ENCODE results near the gene RAP1A. TPM values are rescaled to one million over a fixed set of nuclear protein-coding genes. Genes with fewer than 3 reads are reported as not detected.
A peak's percentile ranks its signal among the peaks of the same experiment; 100 is the strongest.

RAP1A gene
- total and polyA plus RNA-seq, 4 donors = 14.2 to 31.4 (median 25.8) TPM

DNA sequence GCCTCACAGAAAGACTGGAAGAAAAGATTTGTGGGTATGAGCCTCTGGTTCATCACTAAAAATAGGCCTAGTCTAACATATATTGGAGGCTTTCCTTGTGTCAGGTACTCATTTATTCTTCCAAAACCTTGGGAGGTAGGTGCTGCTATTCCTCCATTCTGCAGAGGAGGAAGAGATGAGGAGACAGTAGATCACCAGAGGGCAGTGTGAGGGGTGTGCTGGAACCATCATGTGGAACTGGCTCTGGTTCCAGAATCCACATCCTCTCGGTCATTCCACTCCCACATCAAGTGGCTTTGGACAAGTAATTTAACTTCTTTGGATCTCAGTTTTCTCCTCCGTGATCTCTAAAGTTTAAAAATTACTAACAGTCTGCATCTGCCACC lies 127.0 kb downstream of the RAP1A start:
- H3K9ac ChIP-seq (ENCODE audit: low read depth in 1 of 2, low read length in 2 of 2) = no peak overlapping the region
- no peak overlapping the region for H3K4me3 ChIP-seq (ENCODE audit: low read depth in 1 of 3, low read length in 3 of 3)
- H3K4me1 ChIP-seq (ENCODE audit: control insufficient read depth in 4 of 4, insufficient read depth in 4 of 4, low read length in 3 of 4) = no peaks in the 10 kb centered on the region
- H3K36me3 ChIP-seq (ENCODE audit: control insufficient read depth in 4 of 4, insufficient read depth in 3 of 4, low read depth in 1 of 4, low read length in 3 of 4) = no peaks in the 10 kb centered on the region
- TF ChIP-seq NR2F2 (IDR thresholded peaks at IDR 0.05) (no peak), RXRA (IDR thresholded peaks at IDR 0.05) (peak; percentile 15 to 50)
- H3K27me3 ChIP-seq (ENCODE audit: control insufficient read depth in 4 of 4, insufficient read depth in 4 of 4, low read length in 3 of 4) = no peaks in the 10 kb centered on the region
- DNase-seq (ENCODE audit: low spot score) = no peak
- H3K27ac ChIP-seq (ENCODE audit: low read depth in 1 of 2, low read length in 2 of 2) = no peak overlapping the region
- 82% methylated on average over 2 of the region's 2 CpGs for WGBS
- no peaks in the 10 kb centered on the region for H3K9me3 ChIP-seq (ENCODE audit: control insufficient read depth in 4 of 4, low read length in 3 of 4)

DNA sequence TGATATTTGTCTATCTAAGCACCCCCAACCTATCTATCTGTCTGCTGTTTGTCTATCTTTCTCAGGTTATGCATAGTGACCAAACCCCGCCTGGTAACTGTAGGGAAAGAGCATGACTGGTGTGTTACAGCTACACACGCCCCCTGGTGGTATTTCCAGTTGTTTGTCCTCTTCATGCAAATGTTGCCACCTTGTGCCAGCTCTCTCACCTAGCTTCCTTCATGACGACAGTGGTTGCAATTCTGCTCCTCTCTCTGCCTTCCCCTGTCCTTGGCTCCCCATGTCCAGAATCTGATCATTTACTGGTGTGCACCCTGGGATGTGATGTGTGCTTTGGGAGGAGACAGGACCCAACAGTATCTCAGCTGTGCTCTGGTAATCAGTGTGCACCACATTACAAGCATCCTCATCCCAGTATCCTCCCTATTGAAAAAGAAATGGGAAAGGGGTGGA lies 127.7 kb downstream of the RAP1A start:
- H3K9me3 ChIP-seq (ENCODE audit: control insufficient read depth in 4 of 4, low read length in 3 of 4) = no peaks in the 10 kb centered on the region
- H3K27ac ChIP-seq (ENCODE audit: low read depth in 1 of 2, low read length in 2 of 2) = no peak overlapping the region
- 35% methylated on average over 3 of the region's 3 CpGs for WGBS
- DNase-seq (ENCODE audit: low spot score) = peak; percentile 74
- no peak overlapping the region for H3K9ac ChIP-seq (ENCODE audit: low read depth in 1 of 2, low read length in 2 of 2)
- TF ChIP-seq RAD21 (IDR thresholded peaks at IDR 0.05) = peak; percentile 71 to 87
- TF ChIP-seq, protein P1, sequence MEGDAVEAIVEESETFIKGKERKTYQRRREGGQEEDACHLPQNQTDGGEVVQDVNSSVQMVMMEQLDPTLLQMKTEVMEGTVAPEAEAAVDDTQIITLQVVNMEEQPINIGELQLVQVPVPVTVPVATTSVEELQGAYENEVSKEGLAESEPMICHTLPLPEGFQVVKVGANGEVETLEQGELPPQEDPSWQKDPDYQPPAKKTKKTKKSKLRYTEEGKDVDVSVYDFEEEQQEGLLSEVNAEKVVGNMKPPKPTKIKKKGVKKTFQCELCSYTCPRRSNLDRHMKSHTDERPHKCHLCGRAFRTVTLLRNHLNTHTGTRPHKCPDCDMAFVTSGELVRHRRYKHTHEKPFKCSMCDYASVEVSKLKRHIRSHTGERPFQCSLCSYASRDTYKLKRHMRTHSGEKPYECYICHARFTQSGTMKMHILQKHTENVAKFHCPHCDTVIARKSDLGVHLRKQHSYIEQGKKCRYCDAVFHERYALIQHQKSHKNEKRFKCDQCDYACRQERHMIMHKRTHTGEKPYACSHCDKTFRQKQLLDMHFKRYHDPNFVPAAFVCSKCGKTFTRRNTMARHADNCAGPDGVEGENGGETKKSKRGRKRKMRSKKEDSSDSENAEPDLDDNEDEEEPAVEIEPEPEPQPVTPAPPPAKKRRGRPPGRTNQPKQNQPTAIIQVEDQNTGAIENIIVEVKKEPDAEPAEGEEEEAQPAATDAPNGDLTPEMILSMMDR (IDR thresholded peaks at IDR 0.05; ENCODE audit: low read depth, low read length, missing input control) = peak; percentile 68
- no peak for TF ChIP-seq FOXA1 (IDR thresholded peaks at IDR 0.05)
- H3K36me3 ChIP-seq (ENCODE audit: control insufficient read depth in 4 of 4, insufficient read depth in 3 of 4, low read depth in 1 of 4, low read length in 3 of 4) = no peaks in the 10 kb centered on the region
- H3K27me3 ChIP-seq (ENCODE audit: control insufficient read depth in 4 of 4, insufficient read depth in 4 of 4, low read length in 3 of 4) = no peaks in the 10 kb centered on the region
- no peak overlapping the region for H3K4me3 ChIP-seq (ENCODE audit: low read depth in 1 of 3, low read length in 3 of 3)
- no peaks in the 10 kb centered on the region for H3K4me1 ChIP-seq (ENCODE audit: control insufficient read depth in 4 of 4, insufficient read depth in 4 of 4, low read length in 3 of 4)

DNA sequence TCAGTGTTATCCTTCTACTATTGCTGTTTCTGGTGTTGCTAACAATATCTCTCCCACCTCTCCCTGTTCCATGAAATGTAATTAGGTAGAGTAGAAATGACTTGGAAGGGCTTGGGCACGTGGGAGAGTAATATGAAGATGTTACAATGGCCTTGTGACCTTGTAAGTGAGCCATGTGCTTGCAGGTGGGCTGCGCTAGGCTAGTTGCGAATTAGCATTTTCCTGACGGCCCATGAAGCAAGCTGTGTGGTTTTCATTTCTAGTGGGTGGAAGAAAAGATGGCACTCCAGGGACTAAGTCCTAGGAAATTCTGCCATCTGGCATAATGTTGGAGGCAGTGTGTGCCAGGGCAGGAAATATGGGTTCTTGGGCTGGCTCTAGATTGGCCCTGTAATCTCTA lies 128.4 kb downstream of the RAP1A start:
- TF ChIP-seq RAD21 (IDR thresholded peaks at IDR 0.05) (no peak), SP1 (IDR thresholded peaks at IDR 0.05) (no peak), YY1 (IDR thresholded peaks at IDR 0.05) (no peak)
- Histone ChIP-seq H3K9me3 (ENCODE audit: control insufficient read depth in 4 of 4, low read length in 3 of 4) (no peaks in the 10 kb centered on the region), H3K27me3 (ENCODE audit: control insufficient read depth in 4 of 4, insufficient read depth in 4 of 4, low read length in 3 of 4) (no peaks in the 10 kb centered on the region), H3K36me3 (ENCODE audit: control insufficient read depth in 4 of 4, insufficient read depth in 3 of 4, low read depth in 1 of 4, low read length in 3 of 4) (no peaks in the 10 kb centered on the region), H3K9ac (ENCODE audit: low read depth in 1 of 2, low read length in 2 of 2) (no peak overlapping the region), H3K4me3 (ENCODE audit: low read depth in 1 of 3, low read length in 3 of 3) (no peak overlapping the region), H3K4me1 (ENCODE audit: control insufficient read depth in 4 of 4, insufficient read depth in 4 of 4, low read length in 3 of 4) (no peaks in the 10 kb centered on the region), H3K27ac (ENCODE audit: low read depth in 1 of 2, low read length in 2 of 2) (no peak overlapping the region)
- no peak for DNase-seq (ENCODE audit: low spot score)
- 94% methylated on average over 4 of the region's 4 CpGs for WGBS

GRCh38 chr1:111749628-111750027 lies 130.0 kb downstream of the RAP1A start:
- TF ChIP-seq, protein P2, sequence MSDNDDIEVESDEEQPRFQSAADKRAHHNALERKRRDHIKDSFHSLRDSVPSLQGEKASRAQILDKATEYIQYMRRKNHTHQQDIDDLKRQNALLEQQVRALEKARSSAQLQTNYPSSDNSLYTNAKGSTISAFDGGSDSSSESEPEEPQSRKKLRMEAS (IDR thresholded peaks at IDR 0.05) = no peak
- no peak for TF ChIP-seq SP1 (IDR thresholded peaks at IDR 0.05)
- no peak for TF ChIP-seq FOXA1 (IDR thresholded peaks at IDR 0.05)
- no peak for TF ChIP-seq REST (IDR thresholded peaks at IDR 0.05)
- TF ChIP-seq HNF4A (conservative IDR thresholded peaks at IDR 0.05) = no peak
- TF ChIP-seq FOXA2 (IDR thresholded peaks at IDR 0.05) = no peak
- no peak for TF ChIP-seq HNF4G (IDR thresholded peaks at IDR 0.05)
- no peak for TF ChIP-seq RAD21 (IDR thresholded peaks at IDR 0.05)
- no peak for TF ChIP-seq EGR1 (IDR thresholded peaks at IDR 0.05; ENCODE audit: low read depth in 2 of 2)
- Histone ChIP-seq H3K9ac (ENCODE audit: low read depth in 1 of 2, low read length in 2 of 2) (no peak overlapping the region), H3K9me3 (ENCODE audit: control insufficient read depth in 4 of 4, low read length in 3 of 4) (no peaks in the 10 kb centered on the region), H3K27ac (ENCODE audit: low read depth in 1 of 2, low read length in 2 of 2) (no peak overlapping the region), H3K4me3 (ENCODE audit: low read depth in 1 of 3, low read length in 3 of 3) (no peak overlapping the region), H3K36me3 (ENCODE audit: control insufficient read depth in 4 of 4, insufficient read depth in 3 of 4, low read depth in 1 of 4, low read length in 3 of 4) (no peaks in the 10 kb centered on the region), H3K27me3 (ENCODE audit: control insufficient read depth in 4 of 4, insufficient read depth in 4 of 4, low read length in 3 of 4) (no peaks in the 10 kb centered on the region), H3K4me1 (ENCODE audit: control insufficient read depth in 4 of 4, insufficient read depth in 4 of 4, low read length in 3 of 4) (peaks cover 0 to 2% (median under 1%) of the 10 kb centered on the region in 4 donors)
- WGBS = 92% methylated on average over 3 of the region's 3 CpGs
- DNase-seq (ENCODE audit: low spot score) = no peak

Data from liver (tissue), 9 donors.